ENCODE measurements around the gene CFLAR. TPM values are rescaled to one million over a fixed set of nuclear protein-coding genes. Genes with fewer than 3 reads are reported as not detected.

Gene CFLAR
- total and polyA plus RNA-seq, 12 donors = 91.5 to 257 (median 203) TPM

DNA sequence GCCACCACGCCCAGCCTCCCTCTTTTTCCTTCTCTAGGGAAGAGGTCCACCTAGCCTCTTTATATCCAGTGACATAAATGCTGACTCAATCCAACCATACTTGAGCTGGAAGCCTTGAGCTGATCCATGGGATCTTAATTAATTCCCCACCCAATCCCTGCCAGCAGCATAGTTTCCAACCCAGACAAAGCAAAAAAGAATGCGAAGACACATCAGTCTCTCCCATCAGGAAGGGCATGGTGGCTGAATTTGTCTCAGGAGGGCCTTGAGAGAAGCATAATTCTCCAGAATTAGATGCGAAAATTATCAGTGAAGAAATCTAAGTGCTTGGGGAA is 89.5 kb downstream of the CFLAR start:
- Histone ChIP-seq H3K36me3 (peaks cover 0 to 77% (median 0%) of the 10 kb centered on the region in 9 donors), H3K27ac (no peak overlapping the region), H3K4me1 (peaks cover 0 to 24% (median under 1%) of the 10 kb centered on the region in 9 donors), H3K4me3 (no peak overlapping the region), H3K27me3 (no peaks in the 10 kb centered on the region), H3K9me3 (no peaks in the 10 kb centered on the region)
- TF ChIP-seq, protein P1, sequence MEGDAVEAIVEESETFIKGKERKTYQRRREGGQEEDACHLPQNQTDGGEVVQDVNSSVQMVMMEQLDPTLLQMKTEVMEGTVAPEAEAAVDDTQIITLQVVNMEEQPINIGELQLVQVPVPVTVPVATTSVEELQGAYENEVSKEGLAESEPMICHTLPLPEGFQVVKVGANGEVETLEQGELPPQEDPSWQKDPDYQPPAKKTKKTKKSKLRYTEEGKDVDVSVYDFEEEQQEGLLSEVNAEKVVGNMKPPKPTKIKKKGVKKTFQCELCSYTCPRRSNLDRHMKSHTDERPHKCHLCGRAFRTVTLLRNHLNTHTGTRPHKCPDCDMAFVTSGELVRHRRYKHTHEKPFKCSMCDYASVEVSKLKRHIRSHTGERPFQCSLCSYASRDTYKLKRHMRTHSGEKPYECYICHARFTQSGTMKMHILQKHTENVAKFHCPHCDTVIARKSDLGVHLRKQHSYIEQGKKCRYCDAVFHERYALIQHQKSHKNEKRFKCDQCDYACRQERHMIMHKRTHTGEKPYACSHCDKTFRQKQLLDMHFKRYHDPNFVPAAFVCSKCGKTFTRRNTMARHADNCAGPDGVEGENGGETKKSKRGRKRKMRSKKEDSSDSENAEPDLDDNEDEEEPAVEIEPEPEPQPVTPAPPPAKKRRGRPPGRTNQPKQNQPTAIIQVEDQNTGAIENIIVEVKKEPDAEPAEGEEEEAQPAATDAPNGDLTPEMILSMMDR (IDR thresholded peaks at IDR 0.05) = no peak
- no peak for ATAC-seq
- no peak for DNase-seq
- 89 to 92% methylated on average over 3 of the region's 3 CpGs for WGBS, 2 donors
- intact Hi-C loops (cut with DNase I) = no loop called here

DNA sequence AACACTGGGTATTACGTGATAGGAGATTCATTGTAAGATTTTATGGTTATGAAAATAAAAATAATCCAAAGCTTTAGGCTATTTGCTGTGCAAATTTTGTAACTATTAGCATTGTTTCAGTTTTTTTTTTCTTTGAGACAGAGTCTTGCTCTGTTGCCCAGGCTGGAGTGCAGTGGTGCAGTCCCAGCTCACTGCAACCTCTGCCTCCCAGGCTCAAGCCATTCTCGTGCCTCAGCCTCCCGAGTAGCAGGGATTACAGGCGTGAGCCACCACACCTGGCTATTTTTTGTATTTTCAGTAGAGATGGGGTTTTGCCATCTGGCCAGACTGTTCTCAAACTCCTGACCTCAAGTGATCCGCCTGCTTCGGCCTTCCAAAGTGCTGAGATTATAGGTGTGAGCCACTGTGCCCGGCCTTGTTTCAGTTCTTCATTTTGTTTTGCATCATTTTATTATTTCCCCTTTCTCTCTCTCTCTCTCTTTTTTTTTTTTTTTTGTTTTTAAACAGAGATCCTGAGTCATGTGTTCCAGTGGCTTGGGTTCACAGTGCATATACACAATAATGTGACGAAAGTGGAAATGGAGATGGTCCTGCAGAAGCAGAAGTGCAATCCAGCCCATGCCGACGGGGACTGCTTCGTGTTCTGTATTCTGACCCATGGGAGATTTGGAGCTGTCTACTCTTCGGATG is 92.7 kb downstream of the CFLAR start:
- ATAC-seq = peak in 7 of 8 donors; percentile 28 to 73 (median 58)
- peak; percentile 15 to 20 for DNase-seq
- intact Hi-C loops (cut with DNase I) = no loop called here
- TF ChIP-seq, protein P1 (IDR thresholded peaks at IDR 0.05) = no peak
- Histone ChIP-seq H3K4me1 (peaks cover 0 to 17% (median 0%) of the 10 kb centered on the region in 9 donors), H3K9me3 (no peaks in the 10 kb centered on the region), H3K27ac (peak overlapping the region in 3 of 10 donors; percentile 3 to 61 (median 34)), H3K4me3 (no peak overlapping the region), H3K27me3 (no peaks in the 10 kb centered on the region), H3K36me3 (peaks cover 0 to 66% (median 0%) of the 10 kb centered on the region in 9 donors)
- WGBS, 2 donors = 92 to 96% methylated on average over 12 of the region's 12 CpGs

GRCh38 chr2:201215963-201216362 is 100.0 kb downstream of the CFLAR start:
- DNase-seq = no peak
- Histone ChIP-seq H3K4me3 (no peak overlapping the region), H3K36me3 (peaks cover 0 to 47% (median 10%) of the 10 kb centered on the region in 9 donors), H3K9me3 (no peaks in the 10 kb centered on the region), H3K4me1 (peaks cover 2 to 31% (median 26%) of the 10 kb centered on the region in 9 donors), H3K27me3 (no peaks in the 10 kb centered on the region), H3K27ac (no peak overlapping the region)
- TF ChIP-seq, protein P1 (IDR thresholded peaks at IDR 0.05) = no peak
- intact Hi-C loops (cut with DNase I) = no loop called here
- 98% methylated on average over 4 of the region's 4 CpGs for WGBS, 2 donors
- no peak for ATAC-seq

GRCh38 chr2:201216918-201217317 is 101.0 kb downstream of the CFLAR start:
- Histone ChIP-seq H3K27me3 (no peaks in the 10 kb centered on the region), H3K9me3 (no peaks in the 10 kb centered on the region), H3K4me1 (peaks cover 2 to 36% (median 31%) of the 10 kb centered on the region in 9 donors), H3K4me3 (no peak overlapping the region), H3K36me3 (peaks cover 0 to 44% (median 10%) of the 10 kb centered on the region in 9 donors), H3K27ac (no peak overlapping the region)
- WGBS, 2 donors = 77 to 78% methylated on average over 1 of the region's 1 CpG
- DNase-seq = no peak
- intact Hi-C loops (cut with DNase I) = no loop called here
- ATAC-seq = no peak
- TF ChIP-seq, protein P1 (IDR thresholded peaks at IDR 0.05) = no peak

Data from heart right ventricle (tissue), 16 donors.